ENCODE results near the gene ALX3.

- TF ChIP-seq CTCF (optimal IDR thresholded peaks at IDR 0.05 in 1 of 3, IDR thresholded peaks at IDR 0.05 in 1 of 3, conservative IDR thresholded peaks at IDR 0.05 in 1 of 3; ENCODE audit: extremely low read depth in 1 of 3, insufficient read depth in 2 of 3, low read length in 3 of 3) (no peak), EZH2 (IDR thresholded peaks at IDR 0.05; ENCODE audit: low read length) (no peak)
These were observed 31.6 kb upstream of the ALX3 start for GRCh38 chr1:110102081-110102480.

Measured in keratinocyte (primary cell).